Loucy (cell line): ENCODE data around the gene FOXJ3.

ENCODE experiments used
- H2AFZ ChIP-seq: fragments of 200-600 bp; sonication (generic); 2 replicates; pipeline ENCODE4 v1.6.0; 2016; ENCODE audit warnings: antibody characterized with exemption, mild to moderate bottlenecking, low read length, moderate library complexity
- H3F3A ChIP-seq: fragments of 200-600 bp; 2 replicates; pipeline ENCODE4 v1.6.0; 2016; ENCODE audit warnings: antibody characterized with exemption, low read depth, mild to moderate bottlenecking
- H3K27me3 ChIP-seq: fragments of 200-600 bp; sonication (generic); 2 replicates; pipeline ENCODE4 v1.6.1; 2014; ENCODE audit warnings: low read length, mild to moderate bottlenecking; ENCODE audit not compliant: insufficient read depth, poor library complexity, severe bottlenecking
- H3K36me3 ChIP-seq: fragments of 200-600 bp; sonication (generic); 2 replicates; pipeline ENCODE4 v1.6.1; 2016; ENCODE audit warnings: low read length; ENCODE audit not compliant: insufficient read depth
- H3K4me1 ChIP-seq: fragments of 200-600 bp; sonication (generic); 2 replicates; pipeline ENCODE4 v1.5.1; 2014; ENCODE audit warnings: low read length, mild to moderate bottlenecking; ENCODE audit not compliant: insufficient read depth, poor library complexity, severe bottlenecking
- H3K4me2 ChIP-seq: fragments of 200-600 bp; sonication (generic); 2 replicates; pipeline ENCODE4 v1.6.0; 2014; ENCODE audit warnings: antibody characterized with exemption, low read length, low read depth, mild to moderate bottlenecking; ENCODE audit not compliant: poor library complexity, severe bottlenecking
- H3K4me3 ChIP-seq: fragments of 200-600 bp; sonication (generic); 2 replicates; pipeline ENCODE4 v1.5.1; 2014; ENCODE audit warnings: low read length, mild to moderate bottlenecking, mixed read lengths; ENCODE audit not compliant: poor library complexity, severe bottlenecking
- H3K79me2 ChIP-seq: fragments of 200-600 bp; sonication (generic); 2 replicates; pipeline ENCODE4 v1.6.1; 2014; ENCODE audit warnings: low read length; ENCODE audit not compliant: insufficient read depth
- H3K9ac ChIP-seq: fragments of 200-600 bp; sonication (generic); 2 replicates; pipeline ENCODE4 v1.6.0; 2014; ENCODE audit warnings: mild to moderate bottlenecking, low read depth, low read length, moderate library complexity; ENCODE audit not compliant: poor library complexity, severe bottlenecking
- H3K9me2 ChIP-seq: fragments of 200-600 bp; sonication (generic); replicated peaks from 2 replicates; pipeline ENCODE4 v1.6.1; 2016; ENCODE audit warnings: low read depth, low read length, mixed read lengths
- H3K9me3 ChIP-seq: fragments of 200-600 bp; sonication (generic); 2 replicates; pipeline ENCODE4 v1.6.1; 2014; ENCODE audit warnings: mild to moderate bottlenecking, antibody characterized with exemption, low read length, low read depth; ENCODE audit not compliant: insufficient read depth
- H4K20me1 ChIP-seq: fragments of 200-600 bp; sonication (generic); 2 replicates; pipeline ENCODE4 v1.6.0; 2014; ENCODE audit warnings: antibody characterized with exemption, low read length, mild to moderate bottlenecking; ENCODE audit not compliant: insufficient read depth, poor library complexity, severe bottlenecking
- EZH2phosphoT487 ChIP-seq: fragments of 200-600 bp; IDR thresholded peaks from 2 replicates; pipeline ENCODE4 v1.6.1; 2018; ENCODE audit warnings: antibody characterized with exemption, mild to moderate bottlenecking, moderate library complexity, borderline replicate concordance
- TF ChIP-seq, protein P1 (sequence below): fragments of 200-600 bp; sonication (generic); conservative IDR thresholded peaks from 2 replicates; pipeline ENCODE4 v1.5.1; 2014; ENCODE audit warnings: mild to moderate bottlenecking, antibody characterized with exemption, low read length

FOXJ3 gene

GRCh38 chr1:42143896-42144710, 190.9 kb downstream of the FOXJ3 start:
- Histone ChIP-seq H2AFZ (no peak overlapping the region), H4K20me1 (no peaks in the 10 kb centered on the region), H3K4me2 (no peak overlapping the region), H3K9me2 (no peaks in the 10 kb centered on the region), H3K4me1 (peaks cover 14% of the 10 kb centered on the region), H3F3A (no peaks in the 10 kb centered on the region), H3K9ac (no peak overlapping the region), H3K36me3 (no peaks in the 10 kb centered on the region), H3K27me3 (no peaks in the 10 kb centered on the region), H3K79me2 (no peaks in the 10 kb centered on the region), H3K9me3 (no peaks in the 10 kb centered on the region), H3K4me3 (no peak overlapping the region)
- no peak for TF ChIP-seq EZH2phosphoT487
- TF ChIP-seq, protein P1, sequence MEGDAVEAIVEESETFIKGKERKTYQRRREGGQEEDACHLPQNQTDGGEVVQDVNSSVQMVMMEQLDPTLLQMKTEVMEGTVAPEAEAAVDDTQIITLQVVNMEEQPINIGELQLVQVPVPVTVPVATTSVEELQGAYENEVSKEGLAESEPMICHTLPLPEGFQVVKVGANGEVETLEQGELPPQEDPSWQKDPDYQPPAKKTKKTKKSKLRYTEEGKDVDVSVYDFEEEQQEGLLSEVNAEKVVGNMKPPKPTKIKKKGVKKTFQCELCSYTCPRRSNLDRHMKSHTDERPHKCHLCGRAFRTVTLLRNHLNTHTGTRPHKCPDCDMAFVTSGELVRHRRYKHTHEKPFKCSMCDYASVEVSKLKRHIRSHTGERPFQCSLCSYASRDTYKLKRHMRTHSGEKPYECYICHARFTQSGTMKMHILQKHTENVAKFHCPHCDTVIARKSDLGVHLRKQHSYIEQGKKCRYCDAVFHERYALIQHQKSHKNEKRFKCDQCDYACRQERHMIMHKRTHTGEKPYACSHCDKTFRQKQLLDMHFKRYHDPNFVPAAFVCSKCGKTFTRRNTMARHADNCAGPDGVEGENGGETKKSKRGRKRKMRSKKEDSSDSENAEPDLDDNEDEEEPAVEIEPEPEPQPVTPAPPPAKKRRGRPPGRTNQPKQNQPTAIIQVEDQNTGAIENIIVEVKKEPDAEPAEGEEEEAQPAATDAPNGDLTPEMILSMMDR, result no peak

DNA sequence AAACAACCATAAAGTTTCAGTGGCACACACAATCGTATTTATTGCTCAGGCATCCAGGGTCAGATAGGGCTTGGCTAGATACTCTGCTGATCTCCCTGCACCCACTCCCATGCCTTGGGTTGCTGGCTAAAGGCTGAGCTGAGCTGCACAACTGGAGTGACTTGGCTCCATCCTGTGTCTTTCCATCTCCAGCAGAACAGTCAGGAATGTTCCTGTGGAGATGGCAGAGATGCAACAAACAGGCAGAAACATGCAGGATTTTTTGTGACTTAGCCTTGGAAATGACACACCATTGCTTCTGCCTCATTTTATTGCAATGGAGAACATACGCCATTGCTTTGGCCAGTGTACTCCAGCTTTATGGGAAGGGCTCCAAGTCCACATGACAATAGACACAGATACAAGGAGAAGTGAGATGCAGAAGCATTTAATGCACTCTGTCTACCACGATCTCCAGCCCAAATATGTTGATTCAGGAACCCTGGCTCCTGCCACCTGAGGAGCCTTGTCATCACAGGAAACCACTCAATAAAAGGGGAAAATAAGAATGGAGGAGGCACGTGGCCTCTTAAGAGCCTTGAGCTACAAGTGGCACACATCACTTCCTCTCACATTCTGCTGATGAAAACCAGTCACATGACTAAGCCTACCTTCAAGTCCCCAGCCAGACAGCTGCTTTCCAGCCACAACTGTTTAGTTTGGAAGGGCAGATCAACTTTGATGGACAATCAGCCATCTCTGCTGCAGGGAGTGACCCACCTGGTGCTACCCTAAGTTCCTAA, 191.9 kb downstream of the FOXJ3 start:
- H3K79me2 ChIP-seq, result no peaks in the 10 kb centered on the region
- peak overlapping the region; percentile 35 for H3K4me2 ChIP-seq
- H4K20me1 ChIP-seq, result no peaks in the 10 kb centered on the region
- H3K36me3 ChIP-seq, result no peaks in the 10 kb centered on the region
- peak overlapping the region; percentile 87 for H2AFZ ChIP-seq
- H3K4me1 ChIP-seq, result peaks cover 14% of the 10 kb centered on the region
- no peaks in the 10 kb centered on the region for H3F3A ChIP-seq
- no peaks in the 10 kb centered on the region for H3K9me3 ChIP-seq
- no peak overlapping the region for H3K4me3 ChIP-seq
- TF ChIP-seq, protein P1, result no peak
- TF ChIP-seq EZH2phosphoT487, result no peak
- no peak overlapping the region for H3K9ac ChIP-seq
- H3K27me3 ChIP-seq, result no peaks in the 10 kb centered on the region
- no peaks in the 10 kb centered on the region for H3K9me2 ChIP-seq

GRCh38 chr1:42141978-42142377, 193.1 kb downstream of the FOXJ3 start:
- H3K9me2 ChIP-seq, result no peaks in the 10 kb centered on the region
- no peaks in the 10 kb centered on the region for H3K27me3 ChIP-seq
- no peaks in the 10 kb centered on the region for H3K9me3 ChIP-seq
- H4K20me1 ChIP-seq, result no peaks in the 10 kb centered on the region
- H2AFZ ChIP-seq, result no peak overlapping the region
- no peaks in the 10 kb centered on the region for H3F3A ChIP-seq
- H3K36me3 ChIP-seq, result no peaks in the 10 kb centered on the region
- H3K9ac ChIP-seq, result no peak overlapping the region
- H3K4me2 ChIP-seq, result no peak overlapping the region
- no peaks in the 10 kb centered on the region for H3K79me2 ChIP-seq
- peaks cover 14% of the 10 kb centered on the region for H3K4me1 ChIP-seq
- H3K4me3 ChIP-seq, result no peak overlapping the region
- TF ChIP-seq, protein P1, result no peak
- TF ChIP-seq EZH2phosphoT487, result no peak
